ENCODE data around the gene TIAM1.

The TIAM1 gene

GRCh38 chr21:31335957-31336738 lies 7.9 kb downstream of the TIAM1 start:
- DNase-seq = peak in 34 of 56 donors; percentile 6 to 72 (median 42)

- peak in 1 of 56 donors; percentile 5 for DNase-seq
Observed at GRCh38 chr21:31334648-31335121, 9.4 kb downstream of the TIAM1 start.

- DNase-seq = no peak
Observed at GRCh38 chr21:31332525-31332924, 11.5 kb downstream of the TIAM1 start.

- no peak for DNase-seq
Observed at GRCh38 chr21:31331231-31331630, 12.8 kb downstream of the TIAM1 start.

- no peak for DNase-seq
Observed at GRCh38 chr21:31330144-31330483, 13.9 kb downstream of the TIAM1 start.

GRCh38 chr21:31329456-31330143 lies 14.5 kb downstream of the TIAM1 start:
- no peak for DNase-seq

GRCh38 chr21:31326522-31327242 lies 17.4 kb downstream of the TIAM1 start:
- DNase-seq = peak in 1 of 56 donors; percentile 47

- no peak for DNase-seq
Observed at GRCh38 chr21:31318971-31319370, 25.1 kb downstream of the TIAM1 start.

GRCh38 chr21:31317688-31318087 lies 26.4 kb downstream of the TIAM1 start:
- DNase-seq = no peak

- DNase-seq = no peak
Observed at GRCh38 chr21:31316488-31317169, 27.4 kb downstream of the TIAM1 start.

- DNase-seq = no peak
Observed at GRCh38 chr21:31316072-31316471, 28.0 kb downstream of the TIAM1 start.

- DNase-seq = no peak
Observed at GRCh38 chr21:31310750-31311149, 33.3 kb downstream of the TIAM1 start.

GRCh38 chr21:31308584-31308983 lies 35.5 kb downstream of the TIAM1 start:
- DNase-seq = no peak

- DNase-seq = no peak
Observed at GRCh38 chr21:31305888-31306287, 38.2 kb downstream of the TIAM1 start.

GRCh38 chr21:31299291-31300147 lies 44.5 kb downstream of the TIAM1 start:
- no peak for DNase-seq

- DNase-seq = no peak
Observed at GRCh38 chr21:31298618-31299269, 45.3 kb downstream of the TIAM1 start.

GRCh38 chr21:31297806-31298205 lies 46.3 kb downstream of the TIAM1 start:
- DNase-seq = no peak

GRCh38 chr21:31295676-31296075 lies 48.4 kb downstream of the TIAM1 start:
- DNase-seq = no peak

GRCh38 chr21:31294691-31295090 lies 49.4 kb downstream of the TIAM1 start:
- peak in 13 of 56 donors; percentile 2 to 56 (median 20) for DNase-seq

- peak in 6 of 56 donors; percentile 3 to 17 (median 5) for DNase-seq
Observed at GRCh38 chr21:31293986-31294385, 50.1 kb downstream of the TIAM1 start.
